OCI-LY7 (cell line): ENCODE results near the gene NRCAM. TPM values are rescaled to one million over a fixed set of nuclear protein-coding genes. Genes with fewer than 3 reads are reported as not detected.

Experiments used
- BruUV-seq: library from RNA; stranded (reverse); fragments of 400-500 nt; replicated peaks from 2 replicates; lab custom pipeline; 2021; lab: Mats Ljungman, UMichigan
- CTCF ChIA-PET: fragments of 300-600 bp; sonication (Branson Sonifier 250); formaldehyde crosslinking; loops from one replicate; lab custom pipeline; 2022; ENCODE audit warnings: antibody characterized with exemption; ENCODE audit not compliant: unreplicated experiment; lab: Charles Lee
- POLR2A ChIA-PET: fragments of 300-600 bp; sonication (Branson Sonifier 250); formaldehyde crosslinking; loops from one replicate; lab custom pipeline; 2022; ENCODE audit warnings: antibody characterized with exemption; lab: Charles Lee
- DNase-seq: peaks from one replicate; pipeline ENCODE4 v3.0.0-alpha.2; 2015; ENCODE audit warnings: low spot score
- H2AFZ ChIP-seq: fragments of 200-600 bp; sonication (generic), shearing (Covaris generic); 2 replicates; pipeline ENCODE4 v1.6.1; 2014; ENCODE audit warnings: mild to moderate bottlenecking, antibody characterized with exemption, low read length, moderate library complexity
- H3K27ac ChIP-seq: fragments of 200-600 bp; sonication (generic); 2 replicates; pipeline ENCODE4 v1.5.1; 2014; ENCODE audit warnings: mixed run types, low read depth, mild to moderate bottlenecking, moderate library complexity, low read length, inconsistent platforms; ENCODE audit not compliant: poor library complexity, severe bottlenecking
- H3K36me3 ChIP-seq: fragments of 200-600 bp; sonication (generic); 2 replicates; pipeline ENCODE4 v1.6.1; 2014; ENCODE audit warnings: mild to moderate bottlenecking, antibody characterized with exemption, low read length, moderate library complexity, mixed read lengths; ENCODE audit not compliant: insufficient read depth
- H3K4me1 ChIP-seq: fragments of 200-600 bp; sonication (generic); 2 replicates; pipeline ENCODE4 v1.5.1; 2014; ENCODE audit warnings: mild to moderate bottlenecking, low read length; ENCODE audit not compliant: insufficient read depth, poor library complexity, severe bottlenecking
- H3K4me2 ChIP-seq: fragments of 200-600 bp; sonication (generic); 2 replicates; pipeline ENCODE4 v1.6.1; 2014; ENCODE audit warnings: mild to moderate bottlenecking, low read length
- H3K4me3 ChIP-seq: fragments of 200-600 bp; sonication (generic); 2 replicates; pipeline ENCODE4 v1.5.1; 2014; ENCODE audit warnings: mild to moderate bottlenecking, low read depth, low read length; ENCODE audit not compliant: poor library complexity, severe bottlenecking
- H3K79me2 ChIP-seq: fragments of 200-600 bp; sonication (generic); 2 replicates; pipeline ENCODE4 v1.6.1; 2016; ENCODE audit warnings: low read depth, mild to moderate bottlenecking, low read length, moderate library complexity, mixed read lengths; ENCODE audit not compliant: insufficient read depth
- H3K9me2 ChIP-seq: fragments of 200-600 bp; sonication (generic); 2 replicates; pipeline ENCODE4 v1.6.1; 2016; ENCODE audit warnings: mild to moderate bottlenecking, low read length, mixed read lengths; ENCODE audit not compliant: insufficient read depth
- H3K9me3 ChIP-seq: fragments of 200-600 bp; sonication (generic); 2 replicates; pipeline ENCODE4 v1.6.1; 2014; ENCODE audit warnings: mild to moderate bottlenecking, mixed run types, low read length, mixed read lengths
- H4K20me1 ChIP-seq: fragments of 200-600 bp; sonication (generic); 2 replicates; pipeline ENCODE4 v1.6.1; 2014; ENCODE audit warnings: mild to moderate bottlenecking, antibody characterized with exemption, low read length, moderate library complexity, mixed read lengths; ENCODE audit not compliant: insufficient read depth
- CTCF ChIP-seq: fragments of 200-600 bp; sonication (generic); conservative IDR thresholded peaks from 2 replicates; pipeline ENCODE4 v1.5.1; 2014; ENCODE audit warnings: mild to moderate bottlenecking, antibody characterized with exemption, low read length, moderate library complexity, mixed read lengths
- EZH2phosphoT487 ChIP-seq: fragments of 200-600 bp; sonication (generic); IDR thresholded peaks from 2 replicates; pipeline ENCODE4 v1.6.1; 2018; ENCODE audit warnings: low read depth, borderline replicate concordance, mild to moderate bottlenecking, mixed run types, antibody characterized with exemption, low read length, moderate library complexity, mixed read lengths
- intact Hi-C: fragments of 100-400 bp; cut with micrococcal nuclease; formaldehyde crosslinking; loops from one replicate; pipeline ENCODE4 v1.10.0; 2022; ENCODE audit not compliant: unreplicated experiment
- total RNA-seq, 2 experiments: library from RNA; depleted of rRNA in 1 of 2; stranded (reverse); fragments of >200 nt in 1 of 2; shearing (Covaris generic) in 1 of 2; gene quantifications; 2 replicates each; pipeline ENCODE4 v1.2.3, GENCODE V29; 2014 to 2022

Gene NRCAM
- total RNA-seq, 2 experiments from 2014 or later, result not detected

GRCh38 chr7:108101759-108102158 is 354.5 kb downstream of the NRCAM start:
- no peak overlapping the region for H2AFZ ChIP-seq
- H3K79me2 ChIP-seq, result no peaks in the 10 kb centered on the region
- TF ChIP-seq EZH2phosphoT487 (no peak), CTCF (no peak)
- H3K4me1 ChIP-seq, result no peaks in the 10 kb centered on the region
- H3K36me3 ChIP-seq, result no peaks in the 10 kb centered on the region
- ChIA-PET CTCF (no interaction called here), POLR2A (no interaction called here)
- no peak overlapping the region for H3K4me2 ChIP-seq
- intact Hi-C loops, result no loop called here
- no peaks in the 10 kb centered on the region for H3K9me2 ChIP-seq
- H3K4me3 ChIP-seq, result no peak overlapping the region
- H4K20me1 ChIP-seq, result no peaks in the 10 kb centered on the region
- H3K27ac ChIP-seq, result no peak overlapping the region
- BruUV-seq, result no TSS peak
- H3K9me3 ChIP-seq, result no peaks in the 10 kb centered on the region
- DNase-seq, result no peak

- no peaks in the 10 kb centered on the region for H3K79me2 ChIP-seq
- no peaks in the 10 kb centered on the region for H4K20me1 ChIP-seq
- TF ChIP-seq EZH2phosphoT487, result no peak
- TF ChIP-seq CTCF, result no peak
- no peak overlapping the region for H2AFZ ChIP-seq
- no peak for DNase-seq
- H3K27ac ChIP-seq, result no peak overlapping the region
- no peak overlapping the region for H3K4me3 ChIP-seq
- intact Hi-C loops, result no loop called here
- BruUV-seq, result no TSS peak
- no peak overlapping the region for H3K4me2 ChIP-seq
- no peaks in the 10 kb centered on the region for H3K36me3 ChIP-seq
- POLR2A ChIA-PET, result no interaction called here
- H3K9me2 ChIP-seq, result no peaks in the 10 kb centered on the region
- CTCF ChIA-PET, result no interaction called here
- H3K4me1 ChIP-seq, result peaks cover 5% of the 10 kb centered on the region
- no peaks in the 10 kb centered on the region for H3K9me3 ChIP-seq
Measured at GRCh38 chr7:108099713-108100112, 356.5 kb downstream of the NRCAM start.

GRCh38 chr7:108097703-108098102 is 358.5 kb downstream of the NRCAM start:
- H3K36me3 ChIP-seq, result no peaks in the 10 kb centered on the region
- H4K20me1 ChIP-seq, result no peaks in the 10 kb centered on the region
- no peaks in the 10 kb centered on the region for H3K9me2 ChIP-seq
- no peaks in the 10 kb centered on the region for H3K79me2 ChIP-seq
- no peak overlapping the region for H3K27ac ChIP-seq
- no peak overlapping the region for H3K4me3 ChIP-seq
- no peaks in the 10 kb centered on the region for H3K9me3 ChIP-seq
- DNase-seq, result peak; percentile 2
- CTCF ChIA-PET, result no interaction called here
- POLR2A ChIA-PET, result interaction anchor here (0.6 to 1.1 kb wide), 2 partner anchors 59 to 326 kb away, joined by 4 read pairs; no protein-coding TSS in a partner anchor
- H3K4me2 ChIP-seq, result no peak overlapping the region
- TF ChIP-seq EZH2phosphoT487, result no peak
- peak; percentile 73 for TF ChIP-seq CTCF
- intact Hi-C loops, result no loop called here
- BruUV-seq, result no TSS peak
- H3K4me1 ChIP-seq, result peaks cover 5% of the 10 kb centered on the region
- no peak overlapping the region for H2AFZ ChIP-seq

Other genes starting within 250 kb of the NRCAM start
- gene PNPLA8, start 69.7 kb upstream of the NRCAM start, total RNA-seq (2014; rRNA removed; shearing (Covaris generic)), result 23.0 and 24.2 TPM in 2 replicates
- 26.4 and 31.4 TPM in 2 replicates for gene PNPLA8, start 69.7 kb upstream of the NRCAM start, total RNA-seq (2022)
- gene THAP5, start 113.3 kb upstream of the NRCAM start, total RNA-seq (2014; rRNA removed; shearing (Covaris generic)), result 23.5 and 24.2 TPM in 2 replicates
- gene THAP5, start 113.3 kb upstream of the NRCAM start, total RNA-seq (2022), result 33.8 and 39.3 TPM in 2 replicates
- gene DNAJB9, start 113.4 kb upstream of the NRCAM start, total RNA-seq (2014; rRNA removed; shearing (Covaris generic)), result 20.3 and 22.4 TPM in 2 replicates
- gene DNAJB9, start 113.4 kb upstream of the NRCAM start, total RNA-seq (2022), result 11.1 and 11.4 TPM in 2 replicates